Measurements from ENCODE around the gene AAGAB.

AAGAB gene

GRCh38 chr15:67152429-67152828, 102.0 kb downstream of the AAGAB start:
- TF ChIP-seq CTCF (IDR thresholded peaks at IDR 0.05; ENCODE audit: control insufficient read depth, extremely low read depth, insufficient read depth): no peak
- DNase-seq (ENCODE audit: low read depth): no peak
- no peak overlapping the region for H3K4me3 ChIP-seq (ENCODE audit: low read depth, low read length)
